ENCODE results near the gene LRRC9. TPM values are rescaled to one million over a fixed set of nuclear protein-coding genes. Genes with fewer than 3 reads are reported as not detected.
"Not testable (repeated sequence)": the region's sequence is repeated elsewhere in the genome, so short reads cannot be mapped to it uniquely, and the experiment has no call there.

The LRRC9 gene
- total RNA-seq, 1 experiment from 2014 or later = not detected

DNA sequence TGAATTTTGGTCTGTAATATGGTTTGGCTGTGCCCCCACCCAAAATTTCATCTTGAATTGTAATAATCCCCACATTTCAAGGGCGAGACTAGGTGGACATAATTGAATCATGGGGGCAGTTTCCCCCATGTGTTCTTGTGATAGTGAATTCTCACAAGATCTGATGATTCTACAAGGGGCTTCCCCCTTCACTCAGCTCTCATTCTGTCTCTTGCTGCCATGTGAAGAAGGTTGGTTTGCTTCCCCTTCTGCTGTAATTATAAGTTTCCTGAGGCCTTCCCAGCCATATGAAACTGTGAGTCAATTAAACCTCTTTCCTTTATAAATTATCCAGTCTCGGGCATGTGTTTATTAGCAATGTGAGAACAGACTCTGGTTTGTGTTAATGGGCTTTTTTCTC lies 5.9 kb downstream of the LRRC9 start:
- no peaks in the 10 kb centered on the region for H3K4me1 ChIP-seq
- H3K27me3 ChIP-seq = no peaks in the 10 kb centered on the region
- no peak overlapping the region for H3K27ac ChIP-seq
- DNase-seq = no peak
- H3K36me3 ChIP-seq = no peaks in the 10 kb centered on the region
- no peaks in the 10 kb centered on the region for H3K9me3 ChIP-seq (replicated peaks)
- H3K4me3 ChIP-seq = no peak overlapping the region

GRCh38 chr14:59926534-59926933 lies 6.6 kb downstream of the LRRC9 start:
- no peak for DNase-seq
- Histone ChIP-seq H3K36me3 (no peaks in the 10 kb centered on the region), H3K4me1 (no peaks in the 10 kb centered on the region), H3K27ac (no peak overlapping the region), H3K9me3 (replicated peaks) (no peaks in the 10 kb centered on the region), H3K4me3 (no peak overlapping the region), H3K27me3 (no peaks in the 10 kb centered on the region)

GRCh38 chr14:59931237-59931636 lies 11.3 kb downstream of the LRRC9 start:
- H3K9me3 ChIP-seq (replicated peaks) = no peaks in the 10 kb centered on the region
- H3K36me3 ChIP-seq = no peaks in the 10 kb centered on the region
- no peak for DNase-seq

DNA sequence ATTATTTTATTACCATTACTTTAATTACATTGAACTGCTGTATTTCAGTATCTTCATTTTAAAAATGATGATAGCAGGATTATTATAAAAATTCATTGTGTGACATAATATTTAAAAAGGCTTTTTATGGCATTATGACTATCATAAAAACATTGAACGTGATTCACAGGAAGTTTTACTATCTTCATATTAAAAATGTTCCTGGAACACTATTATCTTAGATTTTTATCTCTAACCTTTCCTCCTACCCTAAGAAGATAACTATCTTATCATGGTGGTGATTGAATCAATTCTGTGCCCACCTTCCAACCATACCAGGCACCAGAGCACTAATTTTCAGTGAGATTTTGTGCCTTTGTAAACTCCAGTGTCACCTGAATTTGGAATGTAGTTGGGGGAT lies 16.2 kb downstream of the LRRC9 start:
- no peak overlapping the region for H3K27ac ChIP-seq

More at GRCh38 chr14:59931237-59931636, 11.3 kb downstream of the LRRC9 start:
- H3K27me3 ChIP-seq = no peaks in the 10 kb centered on the region
- no peaks in the 10 kb centered on the region for H3K4me1 ChIP-seq
- no peak overlapping the region for H3K27ac ChIP-seq
- no peak overlapping the region for H3K4me3 ChIP-seq

GRCh38 chr14:59939828-59940227 lies 19.9 kb downstream of the LRRC9 start:
- Histone ChIP-seq H3K36me3 (no peaks in the 10 kb centered on the region), H3K27me3 (no peaks in the 10 kb centered on the region; the same call in 1 of the 2 replicates), H3K4me3 (no peak overlapping the region), H3K4me1 (no peaks in the 10 kb centered on the region), H3K27ac (no peak overlapping the region), H3K9me3 (replicated peaks) (no peaks in the 10 kb centered on the region)
- no peak for DNase-seq

More for the DNA sequence above, 16.2 kb downstream of the LRRC9 start:
- Histone ChIP-seq H3K36me3 (no peaks in the 10 kb centered on the region), H3K4me1 (no peaks in the 10 kb centered on the region), H3K4me3 (no peak overlapping the region), H3K9me3 (replicated peaks) (no peaks in the 10 kb centered on the region), H3K27me3 (no peaks in the 10 kb centered on the region)
- no peak for DNase-seq

DNA sequence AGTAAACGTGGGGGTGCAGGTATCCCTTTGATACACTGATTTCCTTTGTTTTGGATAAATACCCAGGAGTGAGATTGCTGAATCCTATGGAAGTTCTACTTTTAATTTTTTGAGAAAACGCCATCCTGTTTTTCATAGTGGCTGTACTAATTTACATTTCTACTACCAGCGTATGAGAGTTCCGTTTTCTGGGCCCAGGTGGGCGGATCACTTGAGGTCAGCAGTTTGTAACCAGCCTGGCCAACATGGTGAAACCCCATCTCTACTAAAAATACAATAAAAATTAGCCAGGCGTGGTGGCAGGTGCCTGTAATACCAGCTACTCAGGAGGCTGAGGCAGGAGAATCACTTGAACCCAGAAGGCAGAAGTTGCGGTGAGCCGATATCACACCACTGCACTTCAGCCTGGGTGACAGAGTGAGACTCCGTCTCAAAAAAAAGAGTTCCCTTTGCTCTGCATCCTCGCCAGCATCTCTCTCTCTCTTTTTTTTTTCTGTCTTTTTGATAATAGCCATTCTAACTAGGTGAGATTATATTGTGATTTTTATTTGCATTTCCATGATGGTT lies 22.4 kb downstream of the LRRC9 start:
- H3K9me3 ChIP-seq (replicated peaks); H3K4me3 ChIP-seq; H3K36me3 ChIP-seq; H3K27ac ChIP-seq; H3K4me1 ChIP-seq; DNase-seq; H3K27me3 ChIP-seq: not testable (repeated sequence)

GRCh38 chr14:59944909-59945308 lies 25.0 kb downstream of the LRRC9 start:
- Histone ChIP-seq H3K36me3 (no peaks in the 10 kb centered on the region), H3K4me1 (no peaks in the 10 kb centered on the region)

GRCh38 chr14:59952141-59952540 lies 32.2 kb downstream of the LRRC9 start:
- H3K4me3 ChIP-seq; H3K4me1 ChIP-seq; DNase-seq; H3K9me3 ChIP-seq (replicated peaks); H3K27ac ChIP-seq; H3K36me3 ChIP-seq; H3K27me3 ChIP-seq: not testable (repeated sequence)

More at GRCh38 chr14:59944909-59945308, 25.0 kb downstream of the LRRC9 start:
- no peak for DNase-seq
- no peaks in the 10 kb centered on the region for H3K9me3 ChIP-seq (replicated peaks)
- no peak overlapping the region for H3K27ac ChIP-seq
- H3K4me3 ChIP-seq = no peak overlapping the region
- no peaks in the 10 kb centered on the region; the same call in 1 of the 2 replicates for H3K27me3 ChIP-seq

DNA sequence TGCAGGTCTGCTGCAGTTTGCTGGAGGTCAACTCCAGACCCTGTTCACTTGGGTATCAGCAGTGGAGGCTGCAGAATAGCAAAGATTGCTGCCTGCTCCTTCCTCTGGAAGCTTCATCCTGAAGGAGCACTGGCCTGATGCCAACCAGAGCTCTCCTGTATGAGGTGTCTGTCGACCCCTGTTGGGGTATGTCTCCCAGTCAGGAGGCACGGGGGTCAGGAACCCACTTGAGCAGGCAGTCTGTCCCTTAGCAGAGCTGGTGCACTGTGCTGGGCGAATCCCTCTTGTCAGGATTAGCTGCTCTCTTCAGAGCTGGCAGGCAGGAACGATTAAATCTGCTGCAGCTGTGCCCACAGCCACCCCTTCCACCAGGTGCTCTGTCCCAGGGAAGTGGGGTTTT lies 37.9 kb downstream of the LRRC9 start:
- H3K27ac ChIP-seq; H3K4me3 ChIP-seq; DNase-seq; H3K36me3 ChIP-seq; H3K9me3 ChIP-seq (replicated peaks); H3K4me1 ChIP-seq; H3K27me3 ChIP-seq: not testable (repeated sequence)

DNA sequence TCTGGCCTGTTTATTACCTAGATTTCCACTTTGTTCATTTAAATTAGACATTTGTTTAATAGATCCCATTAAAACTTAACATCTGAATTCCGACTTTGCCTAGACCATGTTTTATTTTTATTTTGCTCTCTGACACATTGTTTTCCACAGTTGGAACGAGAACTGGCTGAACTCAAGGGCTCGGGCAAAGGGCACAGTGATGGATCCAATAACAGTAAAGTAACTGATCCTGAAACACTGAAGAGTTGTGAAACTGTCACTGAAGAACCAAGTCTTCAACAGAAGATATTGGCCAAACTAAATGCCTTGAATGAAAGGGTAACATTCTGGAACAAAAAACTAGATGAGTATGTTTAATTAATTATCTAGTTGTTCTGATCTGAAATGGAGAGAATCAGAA lies 39.7 kb downstream of the LRRC9 start:
- Histone ChIP-seq H3K4me1 (no peaks in the 10 kb centered on the region), H3K27me3 (no peaks in the 10 kb centered on the region), H3K27ac (no peak overlapping the region), H3K36me3 (no peaks in the 10 kb centered on the region), H3K4me3 (no peak overlapping the region), H3K9me3 (replicated peaks) (no peaks in the 10 kb centered on the region)
- DNase-seq = no peak

- no peaks in the 10 kb centered on the region for H3K36me3 ChIP-seq
- H3K4me3 ChIP-seq = no peak overlapping the region
- H3K27ac ChIP-seq = no peak overlapping the region
- H3K4me1 ChIP-seq = no peaks in the 10 kb centered on the region
- H3K9me3 ChIP-seq (replicated peaks) = no peaks in the 10 kb centered on the region
- H3K27me3 ChIP-seq = no peaks in the 10 kb centered on the region
- peak in 1 of 2 experiments; percentile 3 for DNase-seq
These were observed 41.6 kb downstream of the LRRC9 start for GRCh38 chr14:59961518-59962062.

GRCh38 chr14:59964251-59965007 lies 44.5 kb downstream of the LRRC9 start:
- Histone ChIP-seq H3K27me3 (no peaks in the 10 kb centered on the region), H3K9me3 (replicated peaks) (no peaks in the 10 kb centered on the region), H3K4me1 (no peaks in the 10 kb centered on the region), H3K36me3 (no peaks in the 10 kb centered on the region), H3K4me3 (peak overlapping the region; percentile 51; the same call in 1 of the 2 replicates), H3K27ac (no peak overlapping the region)
- peak in 1 of 2 experiments; percentile 2 for DNase-seq

DNA sequence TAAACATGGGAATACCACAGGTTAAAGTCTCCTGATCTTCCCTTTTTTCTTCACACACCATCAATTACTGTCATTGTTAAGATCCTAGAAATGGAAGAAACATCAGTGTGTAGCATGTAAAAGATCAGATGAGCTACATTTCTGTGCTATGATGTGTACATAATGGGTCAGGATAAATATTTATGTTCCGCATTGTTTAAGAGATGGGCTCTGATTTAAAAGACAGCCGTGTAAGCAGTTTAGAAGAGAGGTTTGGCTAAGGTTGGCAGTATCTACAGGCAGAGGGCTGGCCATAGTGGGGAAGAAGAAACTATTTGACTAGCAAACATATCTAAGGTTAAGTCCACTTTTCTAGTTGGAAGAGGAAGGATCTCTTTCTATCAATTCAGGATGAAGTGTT lies 49.4 kb downstream of the LRRC9 start:
- Histone ChIP-seq H3K36me3 (no peaks in the 10 kb centered on the region), H3K27ac (no peak overlapping the region), H3K9me3 (replicated peaks) (no peaks in the 10 kb centered on the region), H3K4me1 (no peaks in the 10 kb centered on the region), H3K4me3 (no peak overlapping the region), H3K27me3 (no peaks in the 10 kb centered on the region)
- DNase-seq = no peak

GRCh38 chr14:59981564-59981963 lies 61.6 kb downstream of the LRRC9 start:
- Histone ChIP-seq H3K4me1 (no peaks in the 10 kb centered on the region), H3K9me3 (replicated peaks) (no peaks in the 10 kb centered on the region), H3K36me3 (no peaks in the 10 kb centered on the region), H3K27me3 (no peaks in the 10 kb centered on the region), H3K4me3 (no peak overlapping the region), H3K27ac (no peak overlapping the region)
- DNase-seq = no peak

- Histone ChIP-seq H3K4me1 (no peaks in the 10 kb centered on the region), H3K9me3 (replicated peaks) (no peaks in the 10 kb centered on the region), H3K36me3 (no peaks in the 10 kb centered on the region), H3K4me3 (no peak overlapping the region), H3K27ac (no peak overlapping the region), H3K27me3 (no peaks in the 10 kb centered on the region)
- no peak for DNase-seq
These were observed 63.1 kb downstream of the LRRC9 start for GRCh38 chr14:59983048-59983447.
